ENCODE data around the gene SCAANT1. TPM values are rescaled to one million over a fixed set of nuclear protein-coding genes. Genes with fewer than 3 reads are reported as not detected.

The SCAANT1 gene
- total RNA-seq, 2 experiments from 2014 or later = not detected

- ATAC-seq (no peak), DNase-seq (no peak)
- POLR2A ChIA-PET = interaction anchor here (0.7 to 1.9 kb wide), 2 partner anchors 10 to 31 kb away, joined by 3 to 5 read pairs; no protein-coding TSS in a partner anchor
- TF ChIP-seq CTCF (IDR thresholded peaks at IDR 0.05) = no peak
- CTCF ChIA-PET = interaction anchor here (1.4 kb wide), 2 partner anchors 8 to 9 kb away, joined by 3 to 4 read pairs; no protein-coding TSS in a partner anchor
- no peak overlapping the region for H3K27ac Mint-ChIP-seq
- H3K4me3 Mint-ChIP-seq = no peak overlapping the region
- H3K4me1 Mint-ChIP-seq (ENCODE audit: low read depth) = peaks cover 64% of the 10 kb centered on the region
- H3K9me3 Mint-ChIP-seq = no peaks in the 10 kb centered on the region
- intact Hi-C loops (cut with micrococcal nuclease) = no loop called here
- no peaks in the 10 kb centered on the region for H3K27me3 Mint-ChIP-seq
- H3K36me3 Mint-ChIP-seq (ENCODE audit: low read depth) = peaks cover 8% of the 10 kb centered on the region
These were observed 37.4 kb downstream of the SCAANT1 start for GRCh38 chr3:63874769-63875168.

- no peak overlapping the region for H3K27ac Mint-ChIP-seq
- POLR2A ChIA-PET = interaction anchor here (0.9 kb wide), 1 partner anchor 48 kb away, joined by 3 read pairs; no protein-coding TSS in a partner anchor
- no peak for ATAC-seq
- no peak for DNase-seq
- no peaks in the 10 kb centered on the region for H3K9me3 Mint-ChIP-seq
- no peak for TF ChIP-seq CTCF (IDR thresholded peaks at IDR 0.05)
- no peaks in the 10 kb centered on the region for H3K27me3 Mint-ChIP-seq
- peaks cover 60% of the 10 kb centered on the region for H3K4me1 Mint-ChIP-seq (ENCODE audit: low read depth)
- CTCF ChIA-PET = interaction anchor here (1.7 kb wide), 1 partner anchor 12 kb away, joined by 4 read pairs; no protein-coding TSS in a partner anchor
- peaks cover 14% of the 10 kb centered on the region for H3K36me3 Mint-ChIP-seq (ENCODE audit: low read depth)
- intact Hi-C loops (cut with micrococcal nuclease) = no loop called here
- no peak overlapping the region for H3K4me3 Mint-ChIP-seq
These were observed 39.9 kb downstream of the SCAANT1 start for GRCh38 chr3:63872135-63872924.

GRCh38 chr3:63870615-63871005 lies 41.6 kb downstream of the SCAANT1 start:
- no peak for ATAC-seq
- Mint-ChIP-seq H3K27me3 (no peaks in the 10 kb centered on the region), H3K4me1 (ENCODE audit: low read depth) (peaks cover 52% of the 10 kb centered on the region), H3K36me3 (ENCODE audit: low read depth) (peaks cover 24% of the 10 kb centered on the region), H3K27ac (no peak overlapping the region), H3K4me3 (no peak overlapping the region), H3K9me3 (no peaks in the 10 kb centered on the region)
- CTCF ChIA-PET = interaction anchor here (1.5 kb wide), 2 partner anchors 8 to 11 kb away, joined by 3 read pairs; no protein-coding TSS in a partner anchor
- no peak for DNase-seq
- TF ChIP-seq CTCF (IDR thresholded peaks at IDR 0.05) = no peak
- intact Hi-C loops (cut with micrococcal nuclease) = no loop called here
- POLR2A ChIA-PET = no interaction called here

GRCh38 chr3:63869940-63870614 lies 42.1 kb downstream of the SCAANT1 start:
- Mint-ChIP-seq H3K36me3 (ENCODE audit: low read depth) (peaks cover 27% of the 10 kb centered on the region), H3K4me3 (no peak overlapping the region), H3K9me3 (no peaks in the 10 kb centered on the region), H3K27ac (no peak overlapping the region), H3K4me1 (ENCODE audit: low read depth) (peaks cover 51% of the 10 kb centered on the region), H3K27me3 (no peaks in the 10 kb centered on the region)
- TF ChIP-seq CTCF (IDR thresholded peaks at IDR 0.05) = no peak
- CTCF ChIA-PET = interaction anchor here (1.5 kb wide), 2 partner anchors 8 to 10 kb away, joined by 3 read pairs; no protein-coding TSS in a partner anchor
- ATAC-seq (no peak), DNase-seq (no peak)
- POLR2A ChIA-PET = no interaction called here
- intact Hi-C loops (cut with micrococcal nuclease) = no loop called here

GRCh38 chr3:63867225-63867624 lies 45.0 kb downstream of the SCAANT1 start:
- peaks cover 48% of the 10 kb centered on the region for H3K4me1 Mint-ChIP-seq (ENCODE audit: low read depth)
- no peak overlapping the region for H3K27ac Mint-ChIP-seq
- peaks cover 36% of the 10 kb centered on the region for H3K36me3 Mint-ChIP-seq (ENCODE audit: low read depth)
- no peak overlapping the region for H3K4me3 Mint-ChIP-seq
- TF ChIP-seq CTCF (IDR thresholded peaks at IDR 0.05) = no peak
- CTCF ChIA-PET = no interaction called here
- no peak for DNase-seq
- ATAC-seq = no peak
- H3K9me3 Mint-ChIP-seq = no peaks in the 10 kb centered on the region
- POLR2A ChIA-PET = interaction anchor here (1.0 kb wide), 1 partner anchor 101 kb away, joined by 3 read pairs; no protein-coding TSS in a partner anchor
- intact Hi-C loops (cut with micrococcal nuclease) = no loop called here
- H3K27me3 Mint-ChIP-seq = no peaks in the 10 kb centered on the region
